Smooth muscle cell (in vitro differentiated cells): ENCODE results near the gene MYCBPAP. TPM values are rescaled to one million over a fixed set of nuclear protein-coding genes. Genes with fewer than 3 reads are reported as not detected.
A peak's percentile ranks its signal among the peaks of the same experiment; 100 is the strongest.

Experiments used
- DNase-seq: peaks from one replicate; lab custom pipeline; 2025; ENCODE audit not compliant: unreplicated experiment; lab: John Stamatoyannopoulos, UW
- H2AFZ ChIP-seq: fragments of 200-600 bp; sonication (generic); 2 replicates; pipeline ENCODE4 v1.6.0; 2016; ENCODE audit warnings: antibody characterized with exemption, low read depth, mild to moderate bottlenecking
- H3F3A ChIP-seq: fragments of 200-600 bp; sonication (generic); 2 replicates; pipeline ENCODE4 v1.6.0; 2017; ENCODE audit warnings: antibody characterized with exemption, low read depth
- H3K27ac ChIP-seq: fragments of 200-600 bp; sonication (generic); 2 replicates; pipeline ENCODE4 v1.5.1; 2016; ENCODE audit warnings: low read depth, mild to moderate bottlenecking
- H3K27me3 ChIP-seq: fragments of 200-600 bp; sonication (generic); 2 replicates; pipeline ENCODE4 v1.6.1; 2016; ENCODE audit warnings: low read depth, mild to moderate bottlenecking
- H3K36me3 ChIP-seq: fragments of 200-600 bp; sonication (generic); 2 replicates; pipeline ENCODE4 v1.5.1; 2016; ENCODE audit warnings: low read depth
- H3K4me1 ChIP-seq: fragments of 200-600 bp; sonication (generic); 2 replicates; pipeline ENCODE4 v1.5.1; 2016; ENCODE audit warnings: low read depth
- H3K4me2 ChIP-seq: fragments of 200-600 bp; sonication (generic); 2 replicates; pipeline ENCODE4 v1.6.0; 2016; ENCODE audit warnings: mild to moderate bottlenecking
- H3K4me3 ChIP-seq: fragments of 200-600 bp; sonication (generic); 2 replicates; pipeline ENCODE4 v1.5.1; 2016; ENCODE audit warnings: mild to moderate bottlenecking
- H3K79me2 ChIP-seq: fragments of 200-600 bp; sonication (generic); 2 replicates; pipeline ENCODE4 v1.6.0; 2016; ENCODE audit warnings: low read depth, mild to moderate bottlenecking
- H3K9ac ChIP-seq: fragments of 200-600 bp; sonication (generic); 2 replicates; pipeline ENCODE4 v1.6.0; 2016; ENCODE audit warnings: low read depth
- H3K9me3 ChIP-seq: fragments of 200-600 bp; sonication (generic); replicated peaks from 2 replicates; pipeline ENCODE4 v1.5.1; 2016; ENCODE audit warnings: low read depth
- H4K20me1 ChIP-seq: fragments of 200-600 bp; sonication (generic); 2 replicates; pipeline ENCODE4 v1.6.0; 2016; ENCODE audit warnings: low read depth
- CTCF ChIP-seq: fragments of 200-600 bp; sonication (generic); IDR thresholded peaks from 2 replicates; pipeline ENCODE4 v1.5.1; 2017; ENCODE audit warnings: borderline replicate concordance, mild to moderate bottlenecking, antibody characterized with exemption; ENCODE audit not compliant: insufficient read depth, poor library complexity, severe bottlenecking
- WGBS: methylation state at CpG from one replicate; pipeline ENCODE4 v1.1.7; 2016; ENCODE audit warnings: low lambda C conversion rate; 5-methylcytosine and 5-hydroxymethylcytosine counted together
- polyA plus RNA-seq: library from polyadenylated mRNA; unstranded; fragments of >200 nt; fragmentation: Nextera tagmentation; extraction: Ambion mirVana; gene quantifications from 2 replicates; pipeline ENCODE4 v1.2.1, GENCODE V29; 2016
- total RNA-seq: library from RNA; depleted of rRNA; stranded (reverse); fragments of >200 nt; gene quantifications from 2 replicates; pipeline ENCODE4 v1.2.3, GENCODE V29; 2014

MYCBPAP gene
- total and polyA plus RNA-seq, 2 experiments from 2014 or later = 0.90 to 0.97 TPM

GRCh38 chr17:50558941-50559614 is 50.8 kb downstream of the MYCBPAP start:
- Histone ChIP-seq H3K9ac (no peak overlapping the region), H4K20me1 (no peaks in the 10 kb centered on the region), H3K36me3 (no peaks in the 10 kb centered on the region), H3F3A (peaks cover 3% of the 10 kb centered on the region), H3K27ac (no peak overlapping the region), H3K79me2 (no peaks in the 10 kb centered on the region), H3K9me3 (no peaks in the 10 kb centered on the region), H3K27me3 (peaks cover 49% of the 10 kb centered on the region), H3K4me2 (peak overlapping the region; percentile 87), H3K4me1 (peaks cover 28% of the 10 kb centered on the region), H2AFZ (no peak overlapping the region), H3K4me3 (peak overlapping the region; percentile 53)
- peak; percentile 13 for DNase-seq
- WGBS = 3% methylated on average over 51 of the region's 55 CpGs
- TF ChIP-seq CTCF = no peak

GRCh38 chr17:50559674-50560184 is 51.5 kb downstream of the MYCBPAP start:
- Histone ChIP-seq H3K9me3 (no peaks in the 10 kb centered on the region), H3K9ac (no peak overlapping the region), H3K4me3 (peak overlapping the region; percentile 53), H4K20me1 (no peaks in the 10 kb centered on the region), H3K4me1 (peaks cover 32% of the 10 kb centered on the region), H3K27me3 (peaks cover 49% of the 10 kb centered on the region), H2AFZ (peak overlapping the region; percentile 13), H3K36me3 (no peaks in the 10 kb centered on the region), H3K27ac (no peak overlapping the region), H3K79me2 (no peaks in the 10 kb centered on the region), H3F3A (peaks cover 3% of the 10 kb centered on the region), H3K4me2 (peak overlapping the region; percentile 87)
- peak; percentile 64 for DNase-seq
- TF ChIP-seq CTCF = no peak
- 2% methylated on average over 21 of the region's 27 CpGs for whole genome bisulfite sequencing

- peak within 1 kb of the TSS; percentile 87 for H3K4me2 ChIP-seq
- H3K36me3 ChIP-seq = no peaks in the 10 kb centered on the region
- peaks cover 49% of the 10 kb centered on the region for H3K27me3 ChIP-seq
- peaks cover 37% of the 10 kb centered on the region for H3K4me1 ChIP-seq
- H3K4me3 ChIP-seq = peak within 1 kb of the TSS; percentile 53
- H3F3A ChIP-seq = peaks cover 3% of the 10 kb centered on the region
- peak; percentile 85 for DNase-seq
- no peaks in the 10 kb centered on the region for H3K9me3 ChIP-seq
- H2AFZ ChIP-seq = peak within 1 kb of the TSS; percentile 66
- no peak for TF ChIP-seq CTCF
- no peak within 1 kb of the TSS for H3K27ac ChIP-seq
- H4K20me1 ChIP-seq = no peaks in the 10 kb centered on the region
- no peaks in the 10 kb centered on the region for H3K79me2 ChIP-seq
- H3K9ac ChIP-seq = peak within 1 kb of the TSS; percentile 39
- 1% methylated on average over 21 of the region's 56 CpGs for WGBS
Observed at GRCh38 chr17:50560185-50560824, 52.1 kb downstream of the MYCBPAP start, which contains the start of gene CACNA1G. TSS of gene CACNA1G (plus strand) at chr17:50560715. CDS start at chr17:50561460, 745 bp downstream.
